H1 (cell line): ENCODE data around the gene TXNL4A.
A peak's percentile ranks its signal among the peaks of the same experiment; 100 is the strongest.

ENCODE experiments used
- BRCA1 ChIP-seq: IDR thresholded peaks from 2 replicates; pipeline ENCODE4 v1.6.1; 2012; ENCODE audit warnings: low read depth, low read length, improper control_type of control experiment
- EZH2 ChIP-seq: fragments of 200-600 bp; sonication (generic); IDR thresholded peaks from 2 replicates; pipeline ENCODE4 v1.7.1; 2012; ENCODE audit warnings: low read depth, mild to moderate bottlenecking, moderate library complexity, low read length, inconsistent platforms; ENCODE audit not compliant: severe bottlenecking
- GABPA ChIP-seq: IDR thresholded peaks from 2 replicates; pipeline ENCODE4 v1.6.1; 2011; ENCODE audit warnings: mild to moderate bottlenecking, low read length, moderate library complexity, borderline replicate concordance; ENCODE audit not compliant: insufficient read depth
- HDAC2 ChIP-seq, 2 experiments: fragments of 300-600 bp in 1 of 2; sonication (generic) in 1 of 2; IDR thresholded peaks; 2 replicates each; pipeline ENCODE4 v1.6.1; 2011 to 2012; ENCODE audit warnings: low read depth in 2 of 2, low read length in 2 of 2, mild to moderate bottlenecking in 2 of 2, moderate library complexity in 2 of 2, borderline replicate concordance in 1 of 2, inconsistent platforms in 1 of 2
- HDAC6 ChIP-seq: IDR thresholded peaks from one replicate; pipeline ENCODE4 v1.7.1; 2012; ENCODE audit warnings: low read depth, mild to moderate bottlenecking, inconsistent platforms, low read length, moderate library complexity
- JUND ChIP-seq: IDR thresholded peaks from 2 replicates; pipeline ENCODE4 v1.6.1; 2011; ENCODE audit warnings: mild to moderate bottlenecking, improper control_type of control experiment, low read length
- PHF8 ChIP-seq: fragments of 200-600 bp; sonication (generic); conservative IDR thresholded peaks from 2 replicates; pipeline ENCODE4 v1.7.1; 2012; ENCODE audit warnings: low read depth, mild to moderate bottlenecking, inconsistent platforms, low read length, moderate library complexity
- POLR2A ChIP-seq, 2 experiments: IDR thresholded peaks; 1 replicate in 1 of 2; 2 replicates in 1 of 2; pipeline ENCODE4 v1.6.1; 2011; ENCODE audit warnings: low read depth in 2 of 2, low read length in 2 of 2, mild to moderate bottlenecking in 2 of 2; ENCODE audit errors: control extremely low read depth in 1 of 2
- POLR2AphosphoS5 ChIP-seq: IDR thresholded peaks from 2 replicates; pipeline ENCODE4 v1.6.1; 2011; ENCODE audit warnings: low read depth, low read length
- SP2 ChIP-seq: IDR thresholded peaks from 2 replicates; pipeline ENCODE4 v1.6.1; 2012; ENCODE audit warnings: mild to moderate bottlenecking, low read length, inconsistent platforms
- YY1 ChIP-seq: IDR thresholded peaks from 2 replicates; pipeline ENCODE4 v1.6.1; 2011; ENCODE audit warnings: low read depth, mild to moderate bottlenecking, low read length
- TF ChIP-seq, protein P1 (sequence below), 3 experiments: IDR thresholded peaks; 1 replicate in 2 of 3; 2 replicates in 1 of 3; pipeline versions ENCODE4 v1.5.1 to v1.6.1; 2011; ENCODE audit warnings: low read length in 3 of 3, mild to moderate bottlenecking in 3 of 3, inconsistent platforms in 2 of 3, low read depth in 1 of 3, moderate library complexity in 1 of 3; ENCODE audit not compliant: insufficient read depth in 1 of 3; ENCODE audit errors: control extremely low read depth in 1 of 3

DNA sequence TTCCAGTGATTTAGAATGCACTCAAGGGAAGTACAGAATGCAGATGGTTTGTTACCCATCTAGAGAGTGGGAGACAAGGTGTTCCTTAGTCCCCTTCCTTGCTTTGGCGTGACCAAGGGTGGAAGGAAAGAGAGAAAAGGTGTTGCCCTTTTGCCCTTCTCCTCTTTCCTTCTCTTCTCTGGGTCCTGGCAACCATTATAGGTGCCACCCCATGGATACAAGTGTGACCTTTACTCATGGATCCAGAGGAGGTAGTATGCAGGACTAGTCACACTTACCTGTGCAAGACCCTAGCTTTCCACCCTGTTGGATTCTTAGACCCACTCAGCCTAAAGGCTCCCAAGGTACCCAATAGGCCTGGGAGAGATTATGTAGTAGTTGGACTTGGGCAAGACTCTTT, 34.2 kb upstream of the TXNL4A start:
- TF ChIP-seq YY1 = 0 out of 2 replicates have a peak, but pooled peaks have one; percentile 47
- no peak for TF ChIP-seq HDAC6
- no peak for TF ChIP-seq PHF8
- TF ChIP-seq HDAC2 (IDR thresholded peaks at IDR 0.05; ENCODE audit: borderline replicate concordance in 1 of 2, low read depth in 2 of 2, low read length in 2 of 2) = no peak
- TF ChIP-seq, protein P1, sequence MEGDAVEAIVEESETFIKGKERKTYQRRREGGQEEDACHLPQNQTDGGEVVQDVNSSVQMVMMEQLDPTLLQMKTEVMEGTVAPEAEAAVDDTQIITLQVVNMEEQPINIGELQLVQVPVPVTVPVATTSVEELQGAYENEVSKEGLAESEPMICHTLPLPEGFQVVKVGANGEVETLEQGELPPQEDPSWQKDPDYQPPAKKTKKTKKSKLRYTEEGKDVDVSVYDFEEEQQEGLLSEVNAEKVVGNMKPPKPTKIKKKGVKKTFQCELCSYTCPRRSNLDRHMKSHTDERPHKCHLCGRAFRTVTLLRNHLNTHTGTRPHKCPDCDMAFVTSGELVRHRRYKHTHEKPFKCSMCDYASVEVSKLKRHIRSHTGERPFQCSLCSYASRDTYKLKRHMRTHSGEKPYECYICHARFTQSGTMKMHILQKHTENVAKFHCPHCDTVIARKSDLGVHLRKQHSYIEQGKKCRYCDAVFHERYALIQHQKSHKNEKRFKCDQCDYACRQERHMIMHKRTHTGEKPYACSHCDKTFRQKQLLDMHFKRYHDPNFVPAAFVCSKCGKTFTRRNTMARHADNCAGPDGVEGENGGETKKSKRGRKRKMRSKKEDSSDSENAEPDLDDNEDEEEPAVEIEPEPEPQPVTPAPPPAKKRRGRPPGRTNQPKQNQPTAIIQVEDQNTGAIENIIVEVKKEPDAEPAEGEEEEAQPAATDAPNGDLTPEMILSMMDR (IDR thresholded peaks at IDR 0.05; ENCODE audit: control extremely low read depth in 1 of 3, insufficient read depth in 1 of 3, low read depth in 1 of 3, low read length in 3 of 3) = no peak
- no peak for TF ChIP-seq POLR2A (IDR thresholded peaks at IDR 0.05; ENCODE audit: control extremely low read depth in 1 of 2, low read depth in 2 of 2, low read length in 2 of 2)
- TF ChIP-seq POLR2AphosphoS5 = no peak
- no peak for TF ChIP-seq SP2
- TF ChIP-seq EZH2 = no peak
- TF ChIP-seq BRCA1 = no peak
- no peak for TF ChIP-seq GABPA
- TF ChIP-seq JUND = no peak
